GM18526 (cell line): ENCODE measurements around the gene SP140.

Experiments
- POLR2A ChIP-seq: IDR thresholded peaks from 3 replicates; pipeline ENCODE4 v1.6.1; 2011; ENCODE audit not compliant: insufficient read length; ENCODE audit errors: extremely low read depth

The SP140 gene

GRCh38 chr2:230219419-230220331 lies 5.9 kb upstream of the SP140 start, which contains the start of gene SP110:
TSS of gene SP110 (minus strand) at chr2:230219984. CDS start at chr2:230216927, 3,057 bp downstream.
- TF ChIP-seq POLR2A = peak; percentile 73

GRCh38 chr2:230220347-230220969 lies 5.1 kb upstream of the SP140 start:
- no peak for TF ChIP-seq POLR2A

GRCh38 chr2:230221493-230221892 lies 4.0 kb upstream of the SP140 start:
- no peak for TF ChIP-seq POLR2A

- no peak for TF ChIP-seq POLR2A
Measured at GRCh38 chr2:230224458-230224857, 1.1 kb upstream of the SP140 start.

- no peak for TF ChIP-seq POLR2A
Measured at GRCh38 chr2:230226051-230226551, 565 bp downstream of the SP140 start.

GRCh38 chr2:230227216-230227615 lies 1.7 kb downstream of the SP140 start:
- TF ChIP-seq POLR2A = no peak

- no peak for TF ChIP-seq POLR2A
Measured at GRCh38 chr2:230230087-230230486, 4.6 kb downstream of the SP140 start.

- no peak for TF ChIP-seq POLR2A
Measured at GRCh38 chr2:230230496-230231200, 5.1 kb downstream of the SP140 start.

- no peak for TF ChIP-seq POLR2A
Measured at GRCh38 chr2:230231251-230231650, 5.7 kb downstream of the SP140 start.

- no peak for TF ChIP-seq POLR2A
Measured at GRCh38 chr2:230234122-230234722, 8.7 kb downstream of the SP140 start.

GRCh38 chr2:230234845-230235244 lies 9.3 kb downstream of the SP140 start:
- no peak for TF ChIP-seq POLR2A

- no peak for TF ChIP-seq POLR2A
Measured at GRCh38 chr2:230244211-230244610, 18.7 kb downstream of the SP140 start.

GRCh38 chr2:230246206-230246605 lies 20.7 kb downstream of the SP140 start:
- TF ChIP-seq POLR2A = no peak

- TF ChIP-seq POLR2A = no peak
Measured at GRCh38 chr2:230250231-230250630, 24.7 kb downstream of the SP140 start.
